NCI-H1436 (cell line): ENCODE measurements around the gene MSH6.
"Not testable (repeated sequence)": the region's sequence is repeated elsewhere in the genome, so short reads cannot be mapped to it uniquely, and the experiment has no call there.

Experiments
- DNase-seq: peaks from one replicate; lab custom pipeline; 2025; lab: John Stamatoyannopoulos, UW

The MSH6 gene

GRCh38 chr2:47844162-47844561 lies 61.2 kb downstream of the MSH6 start:
- DNase-seq: no peak

- DNase-seq: no peak
These were observed 66.4 kb downstream of the MSH6 start for GRCh38 chr2:47849368-47849767.

GRCh38 chr2:47850198-47850597 lies 67.3 kb downstream of the MSH6 start:
- no peak for DNase-seq

GRCh38 chr2:47853067-47853777 lies 70.3 kb downstream of the MSH6 start:
- DNase-seq: not testable (repeated sequence)
